GM12875 (cell line): ENCODE data around the gene RARS2.

Source experiments
- H3K4me3 ChIP-seq: one replicate; pipeline ENCODE4 v1.5.1; 2011; ENCODE audit warnings: low read depth, low read length, control low read depth
- CTCF ChIP-seq: IDR thresholded peaks from 2 replicates; pipeline ENCODE4 v1.5.1; 2011; ENCODE audit warnings: low read depth, mild to moderate bottlenecking, control low read depth, inconsistent platforms, low read length, moderate library complexity, borderline replicate concordance; ENCODE audit not compliant: insufficient read depth

The RARS2 gene

GRCh38 chr6:87553159-87553765, 36.5 kb downstream of the RARS2 start:
- TF ChIP-seq CTCF = no peak
- no peak overlapping the region for H3K4me3 ChIP-seq

- no peak for TF ChIP-seq CTCF
- no peak overlapping the region for H3K4me3 ChIP-seq
Measured at GRCh38 chr6:87551799-87552198, 38.0 kb downstream of the RARS2 start.

- no peak for TF ChIP-seq CTCF
- H3K4me3 ChIP-seq = no peak overlapping the region
Measured at GRCh38 chr6:87544474-87544735, 45.4 kb downstream of the RARS2 start.

- no peak overlapping the region for H3K4me3 ChIP-seq
- TF ChIP-seq CTCF = no peak
Measured at GRCh38 chr6:87543696-87544473, 45.9 kb downstream of the RARS2 start.

- no peak overlapping the region for H3K4me3 ChIP-seq
- no peak for TF ChIP-seq CTCF
Measured at GRCh38 chr6:87541744-87542143, 48.0 kb downstream of the RARS2 start.

- H3K4me3 ChIP-seq = no peak overlapping the region
- no peak for TF ChIP-seq CTCF
Measured at GRCh38 chr6:87541041-87541440, 48.7 kb downstream of the RARS2 start.

- no peak overlapping the region for H3K4me3 ChIP-seq
- no peak for TF ChIP-seq CTCF
Measured at GRCh38 chr6:87540539-87540938, 49.2 kb downstream of the RARS2 start.
